ENCODE data around the gene SMCO3.

Gene SMCO3

DNA sequence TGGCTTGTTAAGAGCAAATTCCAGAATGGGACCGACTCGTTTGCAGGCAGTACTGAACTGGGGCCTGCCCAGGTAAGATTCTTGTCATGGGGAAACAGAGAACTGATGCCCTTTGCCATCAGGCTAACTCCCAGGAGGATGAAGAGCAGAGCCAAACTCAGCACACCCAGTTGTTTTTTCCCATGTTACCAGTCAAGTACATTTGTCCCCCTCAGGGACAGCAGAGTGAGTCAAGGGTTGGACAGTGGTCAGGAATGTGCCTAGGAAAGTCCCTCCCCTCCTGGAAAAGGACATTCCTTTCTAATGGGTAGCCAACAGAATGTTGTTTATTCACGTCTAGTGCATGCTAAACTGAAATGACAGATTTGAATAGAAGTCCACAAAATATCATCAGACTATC, 27.8 kb upstream of the SMCO3 start:
- DNase-seq (ENCODE audit: low spot score) = no peak
- Mint-ChIP-seq H3K9me3 (no peaks in the 10 kb centered on the region), H3K36me3 (ENCODE audit: low read depth) (no peaks in the 10 kb centered on the region), H3K4me3 (no peak overlapping the region), H3K27me3 (ENCODE audit: low read depth) (peaks cover 17% of the 10 kb centered on the region), H3K4me1 (ENCODE audit: low read depth) (peaks cover 4% of the 10 kb centered on the region), H3K27ac (no peak overlapping the region)

DNA sequence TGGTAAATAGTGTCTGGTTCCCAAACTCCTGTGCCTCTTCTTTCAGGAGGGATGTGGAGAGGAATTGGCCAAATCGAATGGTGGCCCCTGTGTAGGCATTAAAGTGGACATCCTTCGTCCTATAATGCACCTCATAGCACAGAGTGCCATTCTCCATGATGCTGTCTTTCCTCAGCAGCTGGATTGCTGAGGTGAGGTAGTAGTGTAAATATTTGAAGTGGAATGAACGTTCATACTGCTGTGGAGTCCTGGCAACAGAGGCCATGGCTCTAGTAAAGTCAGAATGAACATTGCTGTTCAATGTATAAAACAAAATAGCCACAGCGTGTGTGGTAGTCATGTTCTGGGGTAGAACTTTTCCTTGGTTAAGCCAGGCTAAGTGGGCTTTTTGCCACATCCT, 26.6 kb upstream of the SMCO3 start:
- DNase-seq (ENCODE audit: low spot score) = no peak
- peaks cover 4% of the 10 kb centered on the region for H3K4me1 Mint-ChIP-seq (ENCODE audit: low read depth)
- H3K27me3 Mint-ChIP-seq (ENCODE audit: low read depth) = peaks cover 17% of the 10 kb centered on the region
- no peaks in the 10 kb centered on the region for H3K9me3 Mint-ChIP-seq
- H3K4me3 Mint-ChIP-seq = no peak overlapping the region
- no peak overlapping the region for H3K27ac Mint-ChIP-seq
- no peaks in the 10 kb centered on the region for H3K36me3 Mint-ChIP-seq (ENCODE audit: low read depth)

DNA sequence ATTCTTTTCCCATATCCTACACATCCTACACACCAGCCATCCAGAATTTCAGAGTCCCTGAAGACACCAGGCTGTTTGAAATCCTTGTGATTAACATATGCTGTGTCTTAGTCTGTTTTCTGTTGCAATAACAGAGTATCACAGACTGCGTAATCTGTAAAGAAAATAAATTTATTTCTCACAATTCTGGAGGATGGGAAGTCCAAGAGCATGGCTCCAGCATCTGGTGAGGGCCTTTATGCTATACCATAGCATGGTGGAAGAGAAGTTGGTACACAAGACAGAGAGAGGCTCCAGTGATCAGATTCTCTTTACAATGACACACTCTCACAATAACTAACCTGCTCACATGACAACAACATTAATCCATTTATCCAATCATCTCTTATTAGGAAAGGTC, 25.3 kb upstream of the SMCO3 start:
- Mint-ChIP-seq H3K4me1 (ENCODE audit: low read depth) (no peaks in the 10 kb centered on the region), H3K27me3 (ENCODE audit: low read depth) (peaks cover 17% of the 10 kb centered on the region), H3K9me3 (no peaks in the 10 kb centered on the region), H3K36me3 (ENCODE audit: low read depth) (no peaks in the 10 kb centered on the region), H3K27ac (no peak overlapping the region), H3K4me3 (no peak overlapping the region)
- DNase-seq (ENCODE audit: low spot score) = no peak

DNA sequence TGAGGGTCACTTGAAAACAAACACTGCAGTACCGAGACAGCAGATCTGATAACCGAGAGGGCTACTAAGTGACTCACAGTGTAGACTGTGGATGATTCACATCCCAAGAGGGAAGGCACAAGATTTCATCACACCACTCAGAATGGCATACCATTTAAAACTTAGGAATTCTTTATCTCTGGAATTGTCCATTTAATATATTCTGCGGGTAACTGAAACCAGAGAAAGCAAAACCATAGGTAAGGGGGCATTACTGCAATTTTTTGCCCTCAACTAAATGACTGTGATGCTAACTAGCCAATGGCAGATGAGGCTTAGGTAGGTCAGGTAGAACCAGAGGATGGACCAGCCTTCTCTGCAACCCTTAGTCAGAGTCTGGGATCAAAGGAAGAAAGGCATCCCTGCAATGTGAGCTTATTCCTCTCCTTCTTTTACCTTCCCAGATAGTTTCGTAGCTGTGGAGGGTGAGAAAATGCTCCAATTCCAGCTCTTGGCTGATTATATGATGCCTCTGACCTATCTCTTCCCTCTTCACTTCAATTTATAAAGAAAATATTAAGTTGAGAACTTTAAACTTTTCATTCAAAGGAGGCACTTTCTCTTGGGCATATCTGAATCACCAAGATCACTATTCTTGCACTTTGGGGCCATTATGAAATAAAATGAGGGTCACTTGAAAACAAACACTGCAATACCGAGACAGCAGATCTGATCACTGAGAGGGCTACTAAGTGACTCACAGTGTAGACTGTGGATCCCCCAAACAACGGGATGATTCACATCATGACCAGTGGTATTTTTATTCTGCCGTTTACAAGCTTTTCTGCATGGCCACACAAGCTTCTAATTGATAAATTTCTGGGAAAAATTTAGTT, 22.6 kb upstream of the SMCO3 start:
- no peaks in the 10 kb centered on the region for H3K36me3 Mint-ChIP-seq (ENCODE audit: low read depth)
- no peak overlapping the region for H3K4me3 Mint-ChIP-seq
- H3K27ac Mint-ChIP-seq = no peak overlapping the region
- H3K4me1 Mint-ChIP-seq (ENCODE audit: low read depth) = no peaks in the 10 kb centered on the region
- H3K27me3 Mint-ChIP-seq (ENCODE audit: low read depth) = peaks cover 23% of the 10 kb centered on the region
- H3K9me3 Mint-ChIP-seq = no peaks in the 10 kb centered on the region
- no peak for DNase-seq (ENCODE audit: low spot score)

DNA sequence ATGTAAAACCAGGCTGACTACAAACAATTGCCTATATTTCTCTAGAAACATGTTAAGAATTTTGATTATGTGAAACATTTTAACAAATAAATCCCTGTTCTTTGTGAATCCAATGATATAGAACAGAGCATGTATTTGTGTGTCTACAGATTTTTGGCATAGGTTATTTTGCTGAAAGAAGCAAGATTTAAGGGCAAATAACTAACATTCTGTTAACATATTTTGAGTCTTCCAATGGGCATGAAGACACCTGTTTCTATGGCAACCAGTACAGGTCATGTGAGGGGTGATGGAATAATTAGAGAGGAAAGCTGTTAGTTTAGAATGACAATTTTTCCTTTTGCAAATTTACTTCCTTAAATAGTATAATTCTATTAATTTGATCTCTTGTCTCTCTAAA, 20.5 kb upstream of the SMCO3 start:
- no peaks in the 10 kb centered on the region for H3K9me3 Mint-ChIP-seq
- no peaks in the 10 kb centered on the region for H3K36me3 Mint-ChIP-seq (ENCODE audit: low read depth)
- H3K4me1 Mint-ChIP-seq (ENCODE audit: low read depth) = no peaks in the 10 kb centered on the region
- no peak overlapping the region for H3K27ac Mint-ChIP-seq
- H3K4me3 Mint-ChIP-seq = no peak overlapping the region
- DNase-seq (ENCODE audit: low spot score) = no peak
- H3K27me3 Mint-ChIP-seq (ENCODE audit: low read depth) = peaks cover 18% of the 10 kb centered on the region

DNA sequence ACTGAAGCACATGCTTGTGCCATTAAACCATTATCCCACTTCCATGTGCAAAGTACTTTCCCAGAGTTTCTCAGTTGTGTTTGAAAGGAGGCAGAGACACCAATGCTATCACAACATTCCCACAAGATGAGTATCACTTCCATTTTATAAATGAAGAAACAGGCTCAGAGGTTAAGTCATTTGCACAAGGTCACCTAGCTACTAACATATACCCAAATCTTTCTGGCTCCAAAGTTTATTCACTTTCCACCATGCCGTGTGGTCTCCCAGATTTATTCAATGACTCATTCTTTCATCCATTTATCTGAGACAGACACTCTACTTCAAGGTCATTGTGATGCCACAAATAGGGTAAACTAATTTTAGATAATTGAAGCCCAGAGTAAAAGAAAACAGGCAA, 20.0 kb upstream of the SMCO3 start:
- Mint-ChIP-seq H3K27ac (no peak overlapping the region), H3K9me3 (no peaks in the 10 kb centered on the region), H3K36me3 (ENCODE audit: low read depth) (no peaks in the 10 kb centered on the region), H3K4me1 (ENCODE audit: low read depth) (no peaks in the 10 kb centered on the region), H3K4me3 (no peak overlapping the region), H3K27me3 (ENCODE audit: low read depth) (peaks cover 13% of the 10 kb centered on the region)
- no peak for DNase-seq (ENCODE audit: low spot score)

DNA sequence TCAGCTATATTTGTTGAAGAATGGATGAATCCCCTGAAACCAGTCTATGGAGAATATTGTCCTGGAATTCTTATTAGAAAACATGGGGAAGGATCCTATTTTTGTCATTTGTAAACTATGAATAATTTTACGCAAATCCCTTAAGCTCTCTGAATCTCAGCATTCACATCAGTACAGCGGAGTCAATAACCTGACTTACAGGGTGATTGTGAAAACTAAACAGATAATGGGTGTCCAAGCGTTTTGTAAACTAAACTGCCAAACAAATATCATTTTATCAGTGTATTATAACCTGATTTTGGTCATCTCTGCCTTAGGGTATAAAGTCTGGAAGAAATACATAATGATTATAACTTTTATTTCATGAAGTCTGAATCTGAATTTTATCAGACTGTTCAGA, 19.4 kb upstream of the SMCO3 start:
- no peaks in the 10 kb centered on the region for H3K4me1 Mint-ChIP-seq (ENCODE audit: low read depth)
- no peak overlapping the region for H3K27ac Mint-ChIP-seq
- H3K27me3 Mint-ChIP-seq (ENCODE audit: low read depth) = peaks cover 16% of the 10 kb centered on the region
- no peaks in the 10 kb centered on the region for H3K36me3 Mint-ChIP-seq (ENCODE audit: low read depth)
- no peaks in the 10 kb centered on the region for H3K9me3 Mint-ChIP-seq
- H3K4me3 Mint-ChIP-seq = no peak overlapping the region
- DNase-seq (ENCODE audit: low spot score) = no peak

DNA sequence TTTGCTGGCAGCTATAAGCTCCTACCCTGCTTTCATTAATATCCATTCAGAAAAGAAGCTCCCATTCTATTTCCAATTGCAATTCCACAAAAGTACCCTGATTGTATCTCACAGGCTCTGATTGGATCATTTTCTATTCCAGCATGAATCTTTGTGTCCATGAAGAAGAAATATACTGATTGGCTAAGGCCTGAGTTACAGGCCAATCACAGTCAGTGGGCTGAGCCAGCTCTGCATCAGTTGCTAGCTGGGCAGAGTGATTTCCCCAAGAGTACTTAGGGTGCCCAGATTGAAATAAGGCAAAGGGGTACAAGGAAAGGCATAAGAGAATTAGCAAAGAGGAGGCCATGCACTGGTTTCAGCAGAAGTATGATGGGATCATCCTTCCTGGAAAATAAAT, 14.9 kb upstream of the SMCO3 start:
- no peak for DNase-seq (ENCODE audit: low spot score)
- no peak overlapping the region for H3K4me3 Mint-ChIP-seq
- H3K4me1 Mint-ChIP-seq (ENCODE audit: low read depth) = no peaks in the 10 kb centered on the region
- no peak overlapping the region for H3K27ac Mint-ChIP-seq
- H3K27me3 Mint-ChIP-seq (ENCODE audit: low read depth) = peaks cover 14% of the 10 kb centered on the region
- H3K36me3 Mint-ChIP-seq (ENCODE audit: low read depth) = no peaks in the 10 kb centered on the region
- H3K9me3 Mint-ChIP-seq = no peaks in the 10 kb centered on the region

DNA sequence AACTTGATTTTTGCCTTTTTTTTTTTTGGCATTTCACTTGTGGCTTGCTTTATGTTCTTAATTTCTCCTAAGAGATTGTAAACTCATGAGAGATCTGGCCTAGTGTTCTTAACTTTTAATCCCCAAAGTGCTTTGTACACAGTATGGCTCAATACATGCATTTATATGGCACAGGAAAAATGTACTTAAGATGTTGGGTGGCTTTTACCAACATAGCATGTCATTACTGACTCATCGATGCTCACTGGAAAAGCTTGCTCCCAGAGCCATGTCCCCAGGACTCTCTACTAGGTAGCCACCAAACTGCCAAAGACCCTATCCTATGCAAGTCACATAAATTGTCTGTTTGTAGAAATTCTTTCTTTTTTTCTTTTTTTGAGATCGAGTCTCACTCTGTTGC, 13.1 kb upstream of the SMCO3 start:
- Mint-ChIP-seq H3K4me1 (ENCODE audit: low read depth) (peaks cover 4% of the 10 kb centered on the region), H3K4me3 (no peak overlapping the region), H3K27me3 (ENCODE audit: low read depth) (peaks cover 10% of the 10 kb centered on the region), H3K9me3 (no peaks in the 10 kb centered on the region), H3K36me3 (ENCODE audit: low read depth) (no peaks in the 10 kb centered on the region), H3K27ac (no peak overlapping the region)
- no peak for DNase-seq (ENCODE audit: low spot score)

DNA sequence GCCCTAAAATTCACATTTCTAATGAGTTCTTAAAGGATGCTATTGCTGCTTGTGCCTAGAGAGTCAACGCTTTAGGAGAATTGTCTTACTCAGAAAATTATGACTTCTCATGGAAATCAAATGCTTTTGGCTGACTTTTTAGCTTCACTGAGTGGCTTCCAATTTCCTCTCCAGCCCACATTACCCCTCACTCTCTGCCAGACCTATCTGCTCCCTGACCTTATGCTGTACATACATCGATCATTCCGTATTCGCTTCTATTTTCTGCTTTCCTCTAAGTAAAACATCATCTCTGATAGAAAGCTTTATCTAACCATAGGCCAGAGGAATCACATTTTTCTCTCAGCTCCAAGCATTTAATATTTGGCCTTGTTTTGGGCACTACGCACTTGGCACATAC, 12.5 kb upstream of the SMCO3 start:
- DNase-seq (ENCODE audit: low spot score) = no peak
- Mint-ChIP-seq H3K36me3 (ENCODE audit: low read depth) (no peaks in the 10 kb centered on the region), H3K9me3 (no peaks in the 10 kb centered on the region), H3K4me3 (no peak overlapping the region), H3K27ac (no peak overlapping the region), H3K4me1 (ENCODE audit: low read depth) (peaks cover 4% of the 10 kb centered on the region), H3K27me3 (ENCODE audit: low read depth) (peaks cover 6% of the 10 kb centered on the region)

DNA sequence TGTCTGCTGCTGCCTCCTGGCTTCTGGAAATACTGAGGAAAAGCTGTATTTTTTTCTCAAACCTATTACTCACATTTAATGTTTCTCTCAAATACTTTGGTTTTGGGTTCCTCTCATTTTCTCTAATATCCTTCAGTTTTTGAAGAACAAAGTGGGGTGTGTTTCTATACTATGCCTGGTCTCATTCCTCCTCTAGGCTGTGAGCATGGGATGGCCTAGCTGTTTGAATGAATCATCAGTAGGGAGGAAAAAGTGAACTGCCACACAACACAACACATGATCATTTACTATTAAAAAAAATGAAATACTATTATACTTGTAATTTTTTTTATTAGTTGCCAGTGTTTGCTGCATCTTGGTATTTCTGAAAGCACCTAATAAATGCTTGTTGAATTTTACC, 11.3 kb upstream of the SMCO3 start:
- H3K27me3 Mint-ChIP-seq (ENCODE audit: low read depth) = peaks cover 3% of the 10 kb centered on the region

DNA sequence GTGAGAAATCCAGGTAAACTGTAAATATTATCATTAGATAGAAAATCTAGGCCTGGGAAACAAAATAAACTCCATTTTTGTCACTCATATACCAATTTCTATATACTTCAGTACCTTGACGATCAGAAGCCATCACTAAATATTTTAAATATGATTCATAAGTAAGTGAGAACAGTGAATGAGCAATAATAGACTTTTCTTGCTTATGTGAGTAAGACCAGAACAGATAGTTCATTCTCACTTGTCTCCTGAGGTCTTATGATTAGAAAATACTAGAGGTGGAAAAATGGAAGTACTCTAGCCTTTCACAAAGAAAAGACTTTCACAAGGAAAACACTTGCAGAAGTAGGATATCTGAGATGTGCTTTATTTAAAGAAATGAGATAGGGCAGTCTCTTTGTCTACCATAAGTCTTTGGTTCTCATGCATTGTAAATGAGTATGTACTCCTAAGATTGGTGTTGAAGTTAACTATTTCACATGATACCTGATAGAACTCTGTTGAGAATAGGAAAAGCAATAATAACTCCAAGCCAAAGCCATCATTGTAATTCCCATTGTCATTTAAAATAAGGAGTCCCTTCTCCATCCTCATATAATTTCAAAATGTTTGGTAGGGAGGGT, 10.1 kb upstream of the SMCO3 start:
- no peak overlapping the region for H3K4me3 Mint-ChIP-seq
- DNase-seq (ENCODE audit: low spot score) = no peak
- H3K9me3 Mint-ChIP-seq = no peaks in the 10 kb centered on the region
- no peak overlapping the region for H3K27ac Mint-ChIP-seq
- H3K4me1 Mint-ChIP-seq (ENCODE audit: low read depth) = peaks cover 4% of the 10 kb centered on the region
- no peaks in the 10 kb centered on the region for H3K36me3 Mint-ChIP-seq (ENCODE audit: low read depth)
- H3K27me3 Mint-ChIP-seq (ENCODE audit: low read depth) = peaks cover 6% of the 10 kb centered on the region

More for the DNA sequence above, 11.3 kb upstream of the SMCO3 start:
- no peaks in the 10 kb centered on the region for H3K36me3 Mint-ChIP-seq (ENCODE audit: low read depth)
- H3K9me3 Mint-ChIP-seq = no peaks in the 10 kb centered on the region
- H3K4me1 Mint-ChIP-seq (ENCODE audit: low read depth) = peaks cover 4% of the 10 kb centered on the region
- H3K4me3 Mint-ChIP-seq = no peak overlapping the region
- H3K27ac Mint-ChIP-seq = no peak overlapping the region
- DNase-seq (ENCODE audit: low spot score) = no peak

DNA sequence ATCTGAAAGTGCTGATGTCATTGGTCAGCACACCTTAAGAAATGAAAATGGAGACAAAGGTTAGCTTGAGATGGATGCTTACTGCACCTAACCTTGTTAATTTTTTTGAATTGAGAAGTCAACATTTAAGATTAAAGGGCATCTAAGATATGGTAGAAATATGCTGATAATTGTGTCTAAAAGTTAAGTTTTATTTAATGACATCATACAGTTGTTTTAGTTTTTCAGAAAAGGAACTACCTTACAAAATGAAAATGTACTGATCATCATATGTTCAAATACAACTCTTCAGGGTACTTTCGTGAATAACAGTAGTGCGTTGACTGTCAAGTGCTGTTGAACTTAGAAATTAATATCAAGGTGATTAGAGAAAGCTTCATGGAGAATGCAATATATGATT, 2.5 kb downstream of the SMCO3 start:
- Mint-ChIP-seq H3K9me3 (no peaks in the 10 kb centered on the region), H3K4me1 (ENCODE audit: low read depth) (peaks cover 9% of the 10 kb centered on the region), H3K27ac (no peak overlapping the region), H3K36me3 (ENCODE audit: low read depth) (no peaks in the 10 kb centered on the region), H3K27me3 (ENCODE audit: low read depth) (peaks cover 4% of the 10 kb centered on the region), H3K4me3 (no peak overlapping the region)
- DNase-seq (ENCODE audit: low spot score) = no peak

DNA sequence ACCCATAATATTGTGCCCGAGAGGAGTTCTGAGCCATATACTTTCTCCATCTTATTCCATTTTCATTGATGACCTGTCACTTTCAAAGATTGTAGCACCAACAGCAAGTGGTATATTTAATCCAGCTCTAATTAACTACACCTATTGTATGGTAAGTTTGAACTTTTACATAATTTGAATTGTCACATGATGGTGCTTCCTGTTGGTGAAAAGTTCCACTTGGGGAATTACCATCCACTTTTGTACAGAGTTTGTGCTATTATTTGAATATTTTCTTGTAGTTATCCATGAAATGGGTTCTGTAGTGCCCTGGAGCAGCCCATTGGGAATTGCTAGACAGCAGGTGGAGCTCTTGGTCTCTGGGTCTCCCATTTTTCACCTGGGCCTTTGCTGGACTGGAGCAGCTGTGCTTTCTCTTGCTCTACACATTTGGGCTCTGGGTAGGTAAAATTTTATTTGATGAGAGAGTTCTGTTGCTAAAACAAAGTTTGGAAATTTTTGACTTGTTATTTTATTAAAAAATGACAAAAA, 3.0 kb downstream of the SMCO3 start:
- Mint-ChIP-seq H3K4me1 (ENCODE audit: low read depth) (peaks cover 9% of the 10 kb centered on the region), H3K27me3 (ENCODE audit: low read depth) (peaks cover 4% of the 10 kb centered on the region), H3K36me3 (ENCODE audit: low read depth) (no peaks in the 10 kb centered on the region), H3K4me3 (no peak overlapping the region), H3K9me3 (no peaks in the 10 kb centered on the region), H3K27ac (no peak overlapping the region)
- DNase-seq (ENCODE audit: low spot score) = no peak

All from T-helper 2 cell treated with Interferon-gamma antibody and Interleukin-4, amounts not matched to agents 5 μg/mL and 100 μg/mL, for 36 hours (primary cell).